Measurements from ENCODE around the gene PICK1.

GRCh38 chr22:38036392-38037062, 20.7 kb upstream of the PICK1 start:
- TF ChIP-seq CTCF (IDR thresholded peaks at IDR 0.05) (no peak), POLR2A (IDR thresholded peaks at IDR 0.05) (no peak)
